Neural cell (in vitro differentiated cells): ENCODE results near the gene RETSAT. TPM values are rescaled to one million over a fixed set of nuclear protein-coding genes. Genes with fewer than 3 reads are reported as not detected.
"Not testable (repeated sequence)": the region's sequence is repeated elsewhere in the genome, so short reads cannot be mapped to it uniquely, and the experiment has no call there.

Experiments
- H2AFZ ChIP-seq: fragments of 200-600, 300-800 bp; sonication (generic), shearing (Covaris generic); 2 replicates; pipeline ENCODE4 v1.6.0; 2014; ENCODE audit warnings: low read depth, mild to moderate bottlenecking, antibody characterized with exemption, low read length, moderate library complexity
- H3F3A ChIP-seq: fragments of 200-600 bp; shearing (Covaris generic); 2 replicates; pipeline ENCODE4 v1.6.1; 2016; ENCODE audit warnings: mild to moderate bottlenecking, moderate library complexity, mixed read lengths, antibody characterized with exemption, low read length; ENCODE audit not compliant: insufficient read depth, poor library complexity, severe bottlenecking
- H3K27ac ChIP-seq: fragments of 200-600, 300-800 bp; sonication (generic), shearing (Covaris generic); 2 replicates; pipeline ENCODE4 v1.5.1; 2014; ENCODE audit warnings: mild to moderate bottlenecking, low read length, moderate library complexity
- H3K27me3 ChIP-seq: fragments of 300-800, 200-600 bp; sonication (generic), shearing (Covaris generic); 2 replicates; pipeline ENCODE4 v1.6.0; 2014; ENCODE audit warnings: mild to moderate bottlenecking, low read depth, low read length, moderate library complexity; ENCODE audit not compliant: insufficient read depth
- H3K36me3 ChIP-seq: fragments of 300-800, 200-600 bp; sonication (generic), shearing (Covaris generic); 2 replicates; pipeline ENCODE4 v1.5.1; 2014; ENCODE audit warnings: mild to moderate bottlenecking, antibody characterized with exemption, low read length, moderate library complexity; ENCODE audit not compliant: insufficient read depth
- H3K4me2 ChIP-seq: fragments of 300-800, 200-600 bp; sonication (generic), shearing (Covaris generic); 2 replicates; pipeline ENCODE4 v1.6.0; 2014; ENCODE audit warnings: mild to moderate bottlenecking, low read length
- H3K4me3 ChIP-seq: fragments of 300-800, 200-600 bp; sonication (generic), shearing (Covaris generic); 2 replicates; pipeline ENCODE4 v1.5.1; 2014; ENCODE audit warnings: mild to moderate bottlenecking, low read length, moderate library complexity
- H3K79me2 ChIP-seq: fragments of 200-600 bp; shearing (Covaris generic); replicated peaks from 2 replicates; pipeline ENCODE4 v1.6.0; 2014; ENCODE audit warnings: mild to moderate bottlenecking, low read length, moderate library complexity; ENCODE audit not compliant: insufficient read depth
- H3K9ac ChIP-seq: fragments of 300-800, 200-600 bp; sonication (generic), shearing (Covaris generic); 2 replicates; pipeline ENCODE4 v1.6.1; 2016; ENCODE audit warnings: mild to moderate bottlenecking, low read length, mixed read lengths
- H3K9me2 ChIP-seq: fragments of 200-600 bp; shearing (Covaris generic); 2 replicates; pipeline ENCODE4 v1.6.1; 2016; ENCODE audit warnings: mild to moderate bottlenecking, low read length, mixed read lengths; ENCODE audit not compliant: insufficient read depth
- H3K9me3 ChIP-seq: fragments of 200-600, 300-800 bp; sonication (generic), shearing (Covaris generic); 2 replicates; pipeline ENCODE4 v1.6.1; 2016; ENCODE audit warnings: mild to moderate bottlenecking, mixed run types, low read length, moderate library complexity, mixed read lengths
- H4K20me1 ChIP-seq: fragments of 200-600 bp; shearing (Covaris generic); 2 replicates; pipeline ENCODE4 v1.6.1; 2016; ENCODE audit warnings: mild to moderate bottlenecking, mixed run types; ENCODE audit not compliant: insufficient read depth
- EP300 ChIP-seq: fragments of 450-650 bp; conservative IDR thresholded peaks from 2 replicates; pipeline ENCODE4 v1.6.1; 2014; ENCODE audit warnings: antibody characterized with exemption, mild to moderate bottlenecking, moderate library complexity; ENCODE audit not compliant: poor library complexity, severe bottlenecking
- EZH2 ChIP-seq: fragments of 200-600, 300-800 bp; shearing (Covaris generic), sonication (generic); IDR thresholded peaks from 2 replicates; pipeline ENCODE4 v1.6.1; 2014; ENCODE audit warnings: antibody characterized with exemption, low read length, borderline replicate concordance, mild to moderate bottlenecking; ENCODE audit not compliant: insufficient read depth, poor library complexity, severe bottlenecking
- MXI1 ChIP-seq: fragments of 450-650 bp; conservative IDR thresholded peaks from 2 replicates; pipeline ENCODE4 v1.6.1; 2014; ENCODE audit warnings: antibody characterized with exemption, mild to moderate bottlenecking; ENCODE audit not compliant: poor library complexity, severe bottlenecking
- POLR2AphosphoS5 ChIP-seq: IDR thresholded peaks from 2 replicates; pipeline ENCODE4 v1.6.1; 2012
- RAD21 ChIP-seq: fragments of 450-650 bp; conservative IDR thresholded peaks from 2 replicates; pipeline ENCODE4 v1.6.1; 2014; ENCODE audit warnings: antibody characterized with exemption, mild to moderate bottlenecking, moderate library complexity
- REST ChIP-seq: IDR thresholded peaks from 2 replicates; pipeline ENCODE4 v1.6.1; 2012; ENCODE audit warnings: borderline replicate concordance
- SMC3 ChIP-seq: fragments of 450-650 bp; conservative IDR thresholded peaks from 2 replicates; pipeline ENCODE4 v1.6.1; 2014; ENCODE audit warnings: antibody characterized with exemption, mild to moderate bottlenecking, moderate library complexity; ENCODE audit not compliant: poor library complexity
- TAF1 ChIP-seq: IDR thresholded peaks from 2 replicates; pipeline ENCODE4 v1.6.1; 2012; ENCODE audit warnings: low read depth
- polyA plus RNA-seq: library from polyadenylated mRNA; depleted of rRNA; stranded (reverse); fragments of >200 nt; gene quantifications from 2 replicates; pipeline ENCODE4 v1.2.3, GENCODE V29; 2014
- TF ChIP-seq, protein P1 (sequence below): fragments of 450-650 bp; IDR thresholded peaks from 2 replicates; pipeline ENCODE4 v1.5.1; 2014; ENCODE audit warnings: antibody characterized with exemption, mild to moderate bottlenecking, moderate library complexity; ENCODE audit not compliant: poor library complexity, severe bottlenecking

Gene RETSAT
- polyA plus RNA-seq, 1 donor from 2014 or later: 10.9 TPM

DNA sequence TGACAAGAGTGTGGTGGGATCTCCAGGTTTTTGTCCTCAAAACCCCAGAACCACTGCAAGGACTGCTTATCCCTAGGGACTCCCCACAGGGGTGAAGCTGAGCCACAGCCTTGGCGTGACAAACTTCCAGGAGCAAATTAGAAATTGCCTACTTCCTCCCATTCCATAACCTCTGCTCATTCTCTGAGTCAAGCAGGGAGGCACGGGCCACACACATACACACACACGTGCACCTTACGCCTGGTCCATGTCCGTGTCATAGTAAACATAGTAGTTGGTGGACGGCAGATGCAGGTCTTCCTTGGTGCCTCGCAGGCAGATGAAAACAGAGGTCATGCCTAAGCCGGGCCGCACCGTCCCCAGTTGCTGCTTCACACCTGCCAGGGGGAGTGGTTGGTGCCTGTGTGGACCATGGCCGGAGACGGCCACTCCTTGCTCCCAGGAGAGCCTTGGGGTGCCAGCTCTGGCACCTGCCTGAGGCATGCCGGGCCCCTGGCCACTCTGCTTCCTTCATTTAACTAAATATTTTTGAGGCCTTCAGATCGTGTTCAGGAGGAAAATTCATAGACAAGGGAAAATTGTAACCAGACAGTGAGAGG lies 9.9 kb downstream of the RETSAT start:
- Histone ChIP-seq H3K4me2 (no peak overlapping the region), H3K9me2 (no peaks in the 10 kb centered on the region), H3K79me2 (no peaks in the 10 kb centered on the region), H3F3A (no peaks in the 10 kb centered on the region), H3K27me3 (no peaks in the 10 kb centered on the region), H3K9me3 (no peaks in the 10 kb centered on the region), H2AFZ (no peak overlapping the region), H3K9ac (no peak overlapping the region), H3K27ac (no peak overlapping the region), H4K20me1 (no peaks in the 10 kb centered on the region), H3K4me3 (no peak overlapping the region), H3K36me3 (no peaks in the 10 kb centered on the region)
- TF ChIP-seq POLR2AphosphoS5 (no peak), SMC3 (no peak), EP300 (no peak), MXI1 (no peak), REST (no peak), TAF1 (no peak), RAD21 (no peak), EZH2 (no peak)
- TF ChIP-seq, protein P1, sequence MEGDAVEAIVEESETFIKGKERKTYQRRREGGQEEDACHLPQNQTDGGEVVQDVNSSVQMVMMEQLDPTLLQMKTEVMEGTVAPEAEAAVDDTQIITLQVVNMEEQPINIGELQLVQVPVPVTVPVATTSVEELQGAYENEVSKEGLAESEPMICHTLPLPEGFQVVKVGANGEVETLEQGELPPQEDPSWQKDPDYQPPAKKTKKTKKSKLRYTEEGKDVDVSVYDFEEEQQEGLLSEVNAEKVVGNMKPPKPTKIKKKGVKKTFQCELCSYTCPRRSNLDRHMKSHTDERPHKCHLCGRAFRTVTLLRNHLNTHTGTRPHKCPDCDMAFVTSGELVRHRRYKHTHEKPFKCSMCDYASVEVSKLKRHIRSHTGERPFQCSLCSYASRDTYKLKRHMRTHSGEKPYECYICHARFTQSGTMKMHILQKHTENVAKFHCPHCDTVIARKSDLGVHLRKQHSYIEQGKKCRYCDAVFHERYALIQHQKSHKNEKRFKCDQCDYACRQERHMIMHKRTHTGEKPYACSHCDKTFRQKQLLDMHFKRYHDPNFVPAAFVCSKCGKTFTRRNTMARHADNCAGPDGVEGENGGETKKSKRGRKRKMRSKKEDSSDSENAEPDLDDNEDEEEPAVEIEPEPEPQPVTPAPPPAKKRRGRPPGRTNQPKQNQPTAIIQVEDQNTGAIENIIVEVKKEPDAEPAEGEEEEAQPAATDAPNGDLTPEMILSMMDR: no peak

GRCh38 chr2:85343207-85343895 lies 11.0 kb downstream of the RETSAT start:
- H3K9me2 ChIP-seq, H4K20me1 ChIP-seq, H3K9me3 ChIP-seq, H3K9ac ChIP-seq, H3K27me3 ChIP-seq, H2AFZ ChIP-seq, H3K36me3 ChIP-seq, H3K27ac ChIP-seq, H3K4me2 ChIP-seq, H3K79me2 ChIP-seq, H3K4me3 ChIP-seq, H3F3A ChIP-seq: not testable (repeated sequence)
